Glutamatergic neuron (in vitro differentiated cells): ENCODE results near the gene DOC2B. TPM values are rescaled to one million over a fixed set of nuclear protein-coding genes. Genes with fewer than 3 reads are reported as not detected.
A peak's percentile ranks its signal among the peaks of the same experiment; 100 is the strongest.

Source experiments
- DNase-seq: peaks from one replicate; pipeline ENCODE4 v3.0.0; 2022
- H3K27ac Mint-ChIP-seq: one replicate; pipeline ENCODE4 v1.8.0; 2020; ENCODE audit warnings: mild to moderate bottlenecking, mixed read lengths, inconsistent platforms; ENCODE audit not compliant: unreplicated experiment
- H3K27me3 Mint-ChIP-seq: one replicate; pipeline ENCODE4 v1.8.0; 2020; ENCODE audit warnings: mild to moderate bottlenecking, moderate library complexity, mixed read lengths, inconsistent platforms; ENCODE audit not compliant: unreplicated experiment
- H3K36me3 Mint-ChIP-seq: one replicate; pipeline ENCODE4 v1.8.0; 2020; ENCODE audit warnings: mild to moderate bottlenecking, mixed read lengths, inconsistent platforms; ENCODE audit not compliant: unreplicated experiment
- H3K4me1 Mint-ChIP-seq: one replicate; pipeline ENCODE4 v1.8.0; 2020; ENCODE audit warnings: mild to moderate bottlenecking, low read depth, mixed read lengths, inconsistent platforms; ENCODE audit not compliant: unreplicated experiment
- H3K4me3 Mint-ChIP-seq: one replicate; pipeline ENCODE4 v1.8.0; 2020; ENCODE audit warnings: mild to moderate bottlenecking, mixed read lengths, inconsistent platforms; ENCODE audit not compliant: unreplicated experiment
- H3K9me3 Mint-ChIP-seq: one replicate; pipeline ENCODE4 v1.8.0; 2020; ENCODE audit warnings: mild to moderate bottlenecking, moderate library complexity, mixed read lengths, inconsistent platforms; ENCODE audit not compliant: unreplicated experiment
- CTCF ChIP-seq: fragments of 200-600 bp; sonication (generic); IDR thresholded peaks from one replicate; pipeline ENCODE4 v1.5.0; 2021; ENCODE audit not compliant: partially characterized antibody, unreplicated experiment
- long read RNA-seq: library from polyadenylated mRNA; unstranded; transcript quantifications from one replicate; pipeline ENCODE4 v2.0.0, GENCODE V29; 2020; ENCODE audit not compliant: unreplicated experiment
- total RNA-seq: library from RNA; stranded (reverse); fragmentation: NEBNext Ultra II Directional; extraction: Animal tissue kit (Norgen Biotek cat#: 25700); gene quantifications from one replicate; pipeline ENCODE4 v1.2.1, GENCODE V29; 2021; ENCODE audit not compliant: unreplicated experiment

Gene DOC2B
- total RNA-seq = 109 TPM
- long read RNA-seq, partial matches to known transcripts = 0 of 8 reads
- long read RNA-seq, other reads (novel, unspliced or antisense) = 8 of 8 reads

GRCh38 chr17:181245-182049 is at the start of gene DOC2B:
DOC2B (minus strand) TSS chr17:181650; CDS start chr17:181479, 171 bp downstream.
- peak; percentile 79 for DNase-seq
- Mint-ChIP-seq H3K4me3 (peak within 1 kb of the TSS; percentile 86), H3K27ac (peak within 1 kb of the TSS; percentile 88), H3K36me3 (no peaks in the 10 kb centered on the region), H3K4me1 (peaks cover 30% of the 10 kb centered on the region), H3K27me3 (peaks cover 12% of the 10 kb centered on the region), H3K9me3 (peaks cover 19% of the 10 kb centered on the region)
- TF ChIP-seq CTCF = no peak

- Mint-ChIP-seq H3K4me1 (peaks cover 34% of the 10 kb centered on the region), H3K9me3 (peaks cover 7% of the 10 kb centered on the region), H3K27me3 (peaks cover 5% of the 10 kb centered on the region), H3K4me3 (no peak overlapping the region), H3K36me3 (no peaks in the 10 kb centered on the region), H3K27ac (no peak overlapping the region)
- DNase-seq = no peak
- no peak for TF ChIP-seq CTCF
Measured at GRCh38 chr17:230395-230770, 48.9 kb upstream of the DOC2B start.

- peaks cover 7% of the 10 kb centered on the region for H3K9me3 Mint-ChIP-seq
- TF ChIP-seq CTCF = no peak
- H3K4me1 Mint-ChIP-seq = peaks cover 34% of the 10 kb centered on the region
- H3K4me3 Mint-ChIP-seq = no peak overlapping the region
- no peaks in the 10 kb centered on the region for H3K36me3 Mint-ChIP-seq
- DNase-seq = no peak
- peaks cover 5% of the 10 kb centered on the region for H3K27me3 Mint-ChIP-seq
- no peak overlapping the region for H3K27ac Mint-ChIP-seq
Measured at GRCh38 chr17:229709-230394, 48.4 kb upstream of the DOC2B start.

GRCh38 chr17:228951-229708 is 47.7 kb upstream of the DOC2B start:
- Mint-ChIP-seq H3K9me3 (peaks cover 7% of the 10 kb centered on the region), H3K4me3 (no peak overlapping the region), H3K36me3 (no peaks in the 10 kb centered on the region), H3K4me1 (peaks cover 32% of the 10 kb centered on the region), H3K27ac (no peak overlapping the region), H3K27me3 (peaks cover 8% of the 10 kb centered on the region)
- TF ChIP-seq CTCF = no peak
- no peak for DNase-seq
